ENCODE data around the gene TFRC. TPM values are rescaled to one million over a fixed set of nuclear protein-coding genes. Genes with fewer than 3 reads are reported as not detected.
"Not testable (repeated sequence)": the region's sequence is repeated elsewhere in the genome, so short reads cannot be mapped to it uniquely, and the experiment has no call there.

Gene TFRC
- total RNA-seq, 2 donors from 2014 or later: 396 to 546 TPM

DNA sequence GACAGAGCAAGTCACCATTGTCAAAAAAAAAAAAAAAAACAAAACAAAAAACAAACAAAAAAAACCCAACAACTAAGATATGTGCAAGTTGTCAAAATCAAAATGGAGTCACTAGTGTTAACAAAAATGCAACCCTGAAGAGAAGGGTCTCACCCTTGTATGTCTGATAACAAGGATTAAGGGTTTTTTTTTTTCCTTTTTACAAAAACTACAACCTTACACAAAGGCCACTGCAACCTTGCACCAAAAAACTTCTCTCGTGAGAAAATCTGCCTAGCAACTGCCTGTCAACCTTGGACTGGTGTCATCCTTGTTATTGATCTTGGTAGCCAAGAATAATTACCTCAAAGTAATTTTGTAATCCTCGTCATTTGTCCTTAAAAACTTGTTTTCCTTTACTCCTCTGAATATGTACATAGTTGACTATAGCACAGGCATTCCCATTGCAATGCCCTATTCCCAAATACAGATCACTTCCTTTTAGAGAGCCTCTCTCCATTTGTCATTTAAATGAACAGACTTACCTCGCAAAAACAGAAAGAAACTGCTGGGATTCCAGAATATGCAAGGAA is 24.0 kb downstream of the TFRC start:
- peaks cover 32 to 54% of the 10 kb centered on the region in 2 donors for H3K36me3 Mint-ChIP-seq
- peak overlapping the region in 1 of 2 donors; percentile 86 for H3K27ac Mint-ChIP-seq
- no peak for DNase-seq (ENCODE audit: low spot score in 2 of 2)
- ATAC-seq: no peak
- H3K9me3 Mint-ChIP-seq: no peaks in the 10 kb centered on the region

DNA sequence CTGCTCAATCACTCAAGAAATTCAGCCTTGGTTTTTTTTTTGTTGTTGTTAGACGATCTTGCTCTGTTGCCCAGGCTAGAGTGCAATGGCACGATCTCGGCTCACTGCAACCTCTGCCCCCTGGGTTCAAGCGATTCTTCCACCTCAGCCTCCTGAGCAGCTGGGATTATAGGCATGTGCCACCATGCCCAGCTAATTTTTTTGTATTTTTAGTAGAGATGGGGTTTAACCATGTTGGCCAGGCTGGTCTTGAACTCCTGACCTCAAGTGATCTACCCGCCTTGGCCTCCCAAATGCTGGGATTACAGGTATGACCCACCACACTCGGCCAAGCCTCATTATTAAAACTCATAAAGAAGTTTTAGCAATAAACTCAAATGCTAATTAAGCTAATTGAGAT is 25.5 kb downstream of the TFRC start:
- Mint-ChIP-seq H3K27ac (peak overlapping the region in 1 of 2 donors; percentile 29), H3K36me3 (peaks cover 33 to 61% of the 10 kb centered on the region in 2 donors)
- not testable (repeated sequence) for ATAC-seq; H3K9me3 Mint-ChIP-seq; DNase-seq (ENCODE audit: low spot score in 2 of 2)

DNA sequence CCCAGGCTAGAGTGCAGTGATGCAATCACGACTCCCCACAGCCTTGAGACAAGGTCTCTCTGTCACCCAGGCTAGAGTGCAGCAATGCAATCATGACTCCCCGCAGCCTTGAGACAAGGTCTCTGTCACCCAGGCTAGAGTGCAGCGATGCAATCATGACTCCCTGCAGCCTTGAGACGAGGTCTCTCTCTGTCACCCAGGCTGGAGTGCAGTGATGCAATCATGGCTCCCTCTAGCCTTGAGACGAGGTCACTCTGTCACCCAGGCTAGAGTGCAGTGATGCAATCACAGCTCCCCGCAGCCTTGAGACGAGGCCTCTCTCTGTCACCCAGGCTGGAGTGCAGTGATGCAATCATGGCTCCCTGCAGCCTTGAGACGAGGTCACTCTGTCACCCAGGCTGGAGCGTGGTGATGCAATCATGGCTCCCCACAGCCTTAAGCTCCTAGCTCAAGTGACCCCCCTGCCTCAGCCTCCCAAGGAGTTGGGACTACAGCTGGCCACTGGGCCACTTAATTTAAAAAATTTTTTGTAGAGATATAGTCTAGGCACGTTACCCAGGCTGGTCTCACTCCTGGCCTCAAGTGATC is 26.1 kb downstream of the TFRC start:
- Mint-ChIP-seq H3K27ac (peak overlapping the region in 1 of 2 donors; percentile 37), H3K9me3 (no peaks in the 10 kb centered on the region), H3K36me3 (peaks cover 32 to 61% of the 10 kb centered on the region in 2 donors)
- ATAC-seq (peak in 1 of 2 donors; percentile 34), DNase-seq (ENCODE audit: low spot score in 2 of 2) (no peak)

DNA sequence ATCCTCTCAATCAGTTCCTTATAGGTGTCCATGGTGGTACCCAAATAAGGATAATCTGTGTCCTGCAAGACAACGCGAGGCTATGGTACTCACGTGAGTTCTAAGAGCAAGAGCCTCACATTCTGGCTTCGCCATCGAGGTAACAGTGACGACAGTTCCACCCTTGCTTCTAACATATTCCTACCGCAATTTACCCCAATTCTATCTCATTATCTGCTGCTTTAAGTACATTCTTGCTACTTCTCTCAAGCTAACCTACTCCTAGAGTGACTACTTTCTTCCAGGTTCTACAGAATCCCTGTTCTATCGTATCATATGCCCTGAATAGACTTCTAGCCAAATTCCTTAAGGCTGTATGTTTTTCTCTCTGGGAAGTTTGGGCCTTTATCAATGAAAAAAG is 26.6 kb downstream of the TFRC start:
- no peaks in the 10 kb centered on the region for H3K9me3 Mint-ChIP-seq
- peaks cover 29 to 57% of the 10 kb centered on the region in 2 donors for H3K36me3 Mint-ChIP-seq
- no peak for DNase-seq (ENCODE audit: low spot score in 2 of 2)
- ATAC-seq: no peak
- peak overlapping the region in 1 of 2 donors; percentile 37 for H3K27ac Mint-ChIP-seq

DNA sequence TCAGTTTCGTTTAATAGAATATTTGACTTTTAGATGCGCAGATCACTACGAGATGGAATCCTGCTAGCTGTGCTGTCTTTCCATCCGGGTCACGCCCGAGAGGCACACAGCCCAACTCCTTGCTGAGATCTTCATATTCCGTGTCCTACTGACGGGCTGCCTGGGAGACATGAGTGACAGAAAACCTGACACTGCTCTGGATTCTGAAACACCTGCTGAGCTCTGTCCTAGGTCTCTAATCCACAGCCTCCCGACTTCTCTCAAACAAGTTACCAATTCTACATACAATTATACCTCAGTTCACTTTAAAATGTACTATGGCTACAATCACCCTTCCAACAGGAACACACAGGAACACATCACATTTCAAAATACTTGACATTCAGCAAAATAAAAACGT is 27.2 kb downstream of the TFRC start:
- Mint-ChIP-seq H3K36me3 (peaks cover 24 to 53% of the 10 kb centered on the region in 2 donors), H3K9me3 (no peaks in the 10 kb centered on the region), H3K27ac (peak overlapping the region in 1 of 2 donors; percentile 19)
- DNase-seq (ENCODE audit: low spot score in 2 of 2) (no peak), ATAC-seq (no peak)

DNA sequence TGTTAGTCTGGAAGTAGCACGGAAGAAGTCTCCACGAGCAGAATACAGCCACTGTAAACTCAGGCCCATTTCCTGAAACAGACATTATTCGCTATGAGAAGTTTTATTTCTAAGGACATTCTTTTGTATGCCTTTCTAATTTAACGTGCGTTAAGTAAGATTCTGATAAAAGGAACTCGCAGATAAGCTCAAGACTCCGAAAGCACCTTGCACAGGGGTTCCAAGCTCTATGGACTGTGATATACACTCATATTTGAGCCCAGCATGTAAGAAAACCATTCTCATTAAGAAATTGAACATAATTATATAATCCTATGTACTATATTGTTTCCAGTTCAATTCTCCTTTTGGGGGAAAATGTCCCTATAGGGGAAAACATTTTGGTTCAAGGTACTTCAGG is 28.4 kb downstream of the TFRC start:
- Mint-ChIP-seq H3K36me3 (peaks cover 23 to 63% of the 10 kb centered on the region in 2 donors), H3K9me3 (no peaks in the 10 kb centered on the region), H3K27ac (peak overlapping the region in 1 of 2 donors; percentile 84)
- ATAC-seq (no peak), DNase-seq (ENCODE audit: low spot score in 2 of 2) (no peak)

DNA sequence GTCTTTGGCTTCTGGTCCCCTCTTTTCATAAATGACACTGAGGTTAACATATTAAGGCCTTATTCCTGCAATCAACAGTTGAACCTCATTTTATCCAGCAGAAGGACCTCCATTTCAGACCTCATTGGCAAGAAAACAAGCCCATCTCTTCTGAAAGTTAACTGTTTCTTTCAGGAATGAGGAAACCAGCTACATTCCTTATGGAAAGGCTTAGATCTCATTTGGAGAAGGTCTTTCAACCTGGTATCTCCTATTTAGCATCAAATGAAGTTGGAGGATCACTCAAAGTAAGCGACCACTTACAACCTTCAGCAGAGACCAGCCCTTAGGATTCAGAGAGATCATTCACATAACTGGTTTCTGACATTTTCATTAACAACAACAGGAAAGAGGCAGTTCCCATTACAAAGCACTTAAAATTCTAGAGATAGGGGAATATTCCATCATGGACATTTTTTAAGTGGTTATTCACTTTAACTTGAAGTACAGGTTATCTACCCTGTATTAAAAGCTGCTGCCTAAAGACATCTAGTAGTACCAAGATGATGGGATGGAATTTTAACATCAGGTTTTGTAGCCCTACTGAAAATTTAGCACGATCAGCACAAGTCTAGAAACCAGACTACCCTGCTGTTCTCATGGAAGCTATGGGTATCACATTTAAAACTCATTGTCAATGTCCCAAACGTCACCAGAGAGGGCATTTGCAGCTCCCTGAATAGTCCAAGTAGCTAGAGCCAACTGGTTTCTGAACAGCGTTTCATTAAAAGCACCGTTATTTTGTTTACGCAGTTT is 30.4 kb downstream of the TFRC start:
- Mint-ChIP-seq H3K9me3 (no peaks in the 10 kb centered on the region), H3K36me3 (peaks cover 22 to 54% of the 10 kb centered on the region in 2 donors), H3K27ac (peak overlapping the region; percentile 33 to 66)
- DNase-seq (ENCODE audit: low spot score in 2 of 2) (no peak), ATAC-seq (no peak)

DNA sequence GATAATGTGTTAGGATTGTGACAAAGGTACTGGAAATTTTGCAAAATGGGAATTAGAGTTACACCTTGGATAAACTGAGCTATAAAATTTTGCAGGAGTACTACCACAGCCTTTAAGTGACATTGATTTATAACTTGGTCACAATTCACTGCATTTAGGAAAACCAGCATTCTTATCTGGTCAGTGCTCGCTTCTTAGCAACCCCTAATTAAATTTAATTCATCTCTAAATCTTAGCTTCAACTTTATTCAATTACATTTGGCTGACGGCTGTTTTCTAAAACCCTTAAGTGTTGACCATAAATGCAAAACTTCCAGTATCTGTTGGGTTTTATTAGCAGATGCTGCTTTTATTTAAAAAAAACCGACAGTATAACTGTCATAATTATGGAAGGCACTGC is 31.3 kb downstream of the TFRC start:
- DNase-seq (ENCODE audit: low spot score in 2 of 2): no peak
- peaks cover 19 to 53% of the 10 kb centered on the region in 2 donors for H3K36me3 Mint-ChIP-seq
- no peak for ATAC-seq
- H3K9me3 Mint-ChIP-seq: no peaks in the 10 kb centered on the region
- no peak overlapping the region for H3K27ac Mint-ChIP-seq

DNA sequence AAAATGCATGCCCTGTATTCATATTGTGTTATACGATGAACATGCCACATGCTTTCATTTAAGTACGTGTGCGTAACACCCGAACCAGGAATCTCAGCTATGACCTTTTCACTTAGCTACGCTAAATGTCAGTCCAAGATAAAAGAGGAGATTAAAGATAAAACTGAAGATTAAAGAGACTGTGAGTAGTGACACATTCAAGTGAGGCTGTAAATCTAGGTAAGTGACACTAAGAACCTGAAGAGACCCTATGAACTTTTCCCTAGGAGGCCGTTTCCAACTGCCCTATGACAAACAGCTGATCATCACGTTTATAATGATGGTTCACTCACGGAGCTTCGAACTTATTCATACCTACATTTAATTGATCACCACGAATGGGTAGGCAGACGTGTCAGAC is 32.2 kb downstream of the TFRC start:
- DNase-seq (ENCODE audit: low spot score in 2 of 2) (no peak), ATAC-seq (peak in 1 of 2 donors; percentile 81)
- Mint-ChIP-seq H3K36me3 (peaks cover 9 to 46% of the 10 kb centered on the region in 2 donors), H3K27ac (peak overlapping the region in 1 of 2 donors; percentile 44), H3K9me3 (no peaks in the 10 kb centered on the region)

DNA sequence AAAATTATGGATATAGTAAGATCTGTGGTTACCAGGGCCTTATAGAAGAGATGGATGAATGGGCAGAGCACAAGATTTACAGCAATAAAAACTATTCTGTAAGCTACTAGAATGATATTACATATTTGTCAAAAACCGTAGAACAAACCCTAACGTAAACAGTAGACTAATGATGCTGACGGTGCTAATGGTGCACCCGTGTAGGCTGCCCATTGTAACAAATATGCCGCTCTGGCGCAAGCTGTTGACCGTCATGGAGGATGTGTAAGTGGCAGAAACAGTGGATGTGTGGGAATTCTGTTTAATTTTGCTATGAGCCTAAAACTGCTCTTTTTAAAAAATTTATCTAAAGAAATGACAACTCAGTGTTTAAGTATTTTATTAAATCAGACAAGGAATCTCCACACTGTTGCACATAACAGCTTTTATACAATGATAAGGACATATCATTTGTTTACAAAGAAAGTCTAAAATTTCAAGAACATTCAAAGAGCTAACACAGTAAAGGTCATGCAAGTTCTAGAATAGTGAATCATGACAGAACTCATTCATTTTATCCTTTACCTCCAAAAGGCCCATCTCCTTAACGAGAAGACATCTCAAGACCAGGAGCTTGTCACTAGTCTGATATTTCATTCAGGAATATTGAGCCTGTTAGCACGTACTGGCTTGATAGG is 32.8 kb downstream of the TFRC start:
- peaks cover 8 to 47% of the 10 kb centered on the region in 2 donors for H3K36me3 Mint-ChIP-seq

DNA sequence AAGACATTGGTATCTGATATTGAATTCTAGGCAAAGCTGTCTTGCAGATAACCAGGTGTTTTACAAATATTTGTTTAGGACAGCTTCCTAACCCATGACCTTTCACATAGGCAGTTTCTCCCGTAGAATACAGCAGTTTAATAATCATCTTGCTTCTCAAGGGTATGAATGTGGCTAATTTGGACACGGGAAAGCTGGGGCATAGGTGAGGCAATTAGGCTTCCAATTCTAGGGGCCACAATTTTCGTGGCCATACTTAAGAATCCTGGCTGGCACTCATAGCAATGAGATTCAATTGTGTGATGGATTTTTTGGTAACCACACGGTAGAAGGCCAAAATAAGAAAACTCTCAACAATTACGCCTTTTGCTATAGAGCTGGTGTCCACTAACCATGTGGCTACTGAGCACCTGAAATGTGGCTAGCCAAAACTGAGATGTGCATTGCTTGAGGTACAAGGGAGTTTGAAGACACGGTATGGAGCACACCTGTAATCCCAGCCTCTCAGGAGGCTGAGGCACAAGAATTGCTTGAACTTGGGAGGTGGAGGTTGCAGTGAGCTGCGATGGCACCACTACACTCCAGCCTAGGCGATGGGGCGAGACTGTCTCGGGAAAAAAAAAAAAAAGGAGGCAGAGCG is 34.4 kb downstream of the TFRC start:
- Mint-ChIP-seq H3K36me3 (peaks cover 14 to 48% of the 10 kb centered on the region in 2 donors), H3K27ac (peak overlapping the region; percentile 23 to 82), H3K9me3 (peaks cover 0 to 3% of the 10 kb centered on the region in 2 donors)
- ATAC-seq (no peak), DNase-seq (ENCODE audit: low spot score in 2 of 2) (no peak)

More for the DNA sequence above, 32.8 kb downstream of the TFRC start:
- DNase-seq (ENCODE audit: low spot score in 2 of 2) (no peak), ATAC-seq (peak in 1 of 2 donors; percentile 28)
- Mint-ChIP-seq H3K27ac (no peak overlapping the region), H3K9me3 (no peaks in the 10 kb centered on the region)

DNA sequence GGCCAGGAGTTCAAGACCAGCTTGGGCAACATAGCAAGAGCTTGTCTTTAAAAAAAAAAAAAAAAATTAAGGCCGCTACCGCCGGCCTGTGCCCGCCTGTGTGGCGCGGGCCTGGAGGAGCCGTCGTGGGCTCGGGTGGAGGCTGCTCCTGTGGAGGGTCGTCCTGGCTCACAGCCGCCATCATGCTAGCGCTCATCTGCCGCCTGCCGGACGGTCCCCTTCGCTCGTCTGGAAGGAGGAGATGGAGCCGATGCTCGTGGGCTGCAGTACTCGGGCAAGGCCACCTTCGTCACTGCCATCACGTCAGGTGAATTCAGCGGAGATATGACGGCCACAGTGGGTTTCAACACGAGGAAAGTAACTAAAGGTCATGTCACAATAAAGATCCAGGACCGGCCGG is 37.4 kb downstream of the TFRC start:
- Mint-ChIP-seq H3K27ac (no peak overlapping the region), H3K9me3 (peaks cover 8 to 13% of the 10 kb centered on the region in 2 donors), H3K36me3 (peaks cover 16 to 49% of the 10 kb centered on the region in 2 donors)
- no peak for DNase-seq (ENCODE audit: low spot score in 2 of 2)
- peak in 1 of 2 donors; percentile 23 for ATAC-seq

DNA sequence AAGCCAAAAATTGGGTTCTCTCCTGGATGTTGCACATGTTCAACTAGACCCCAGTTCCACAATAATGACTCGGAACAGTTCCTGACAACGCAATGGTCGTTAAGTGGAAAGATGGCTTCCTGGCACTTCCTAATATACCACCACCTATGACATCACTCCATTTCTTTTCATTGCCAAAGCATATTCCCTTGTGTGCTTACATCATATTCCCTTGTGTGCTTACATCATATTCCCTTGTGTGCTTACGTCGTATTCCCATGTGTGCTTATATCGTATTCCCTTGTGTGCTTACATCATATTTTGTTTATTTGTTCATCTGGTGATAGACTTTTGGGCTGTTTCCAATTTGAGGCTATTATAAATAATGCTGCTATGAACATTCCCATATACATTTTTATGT is 39.2 kb downstream of the TFRC start:
- Mint-ChIP-seq H3K27ac (no peak overlapping the region), H3K36me3 (peaks cover 14 to 36% of the 10 kb centered on the region in 2 donors), H3K9me3 (peaks cover 8 to 13% of the 10 kb centered on the region in 2 donors)
- DNase-seq (ENCODE audit: low spot score in 2 of 2) (no peak), ATAC-seq (no peak)

DNA sequence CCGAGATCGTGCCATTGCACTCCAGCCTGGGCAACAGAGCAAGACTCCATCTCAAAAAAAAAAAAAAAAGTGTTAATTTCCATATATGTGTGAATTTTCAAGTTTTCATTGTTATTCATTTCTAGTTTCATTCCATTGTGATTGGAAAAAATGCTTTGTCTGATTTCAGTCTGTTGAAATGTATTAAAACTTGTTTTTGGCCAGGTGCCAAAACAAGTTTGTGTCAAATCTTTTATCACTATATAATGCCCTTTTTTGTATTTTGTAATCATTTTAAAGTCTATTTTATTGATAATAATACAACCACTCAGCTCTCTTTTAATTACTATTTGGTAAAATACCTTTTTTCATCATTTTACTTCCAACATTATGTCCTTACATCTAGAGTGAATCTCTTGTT is 42.5 kb downstream of the TFRC start:
- H3K36me3 Mint-ChIP-seq: peaks cover 12 to 43% of the 10 kb centered on the region in 2 donors
- DNase-seq (ENCODE audit: low spot score in 2 of 2) (no peak), ATAC-seq (no peak)
- H3K9me3 Mint-ChIP-seq: peaks cover 8 to 20% of the 10 kb centered on the region in 2 donors
- no peak overlapping the region for H3K27ac Mint-ChIP-seq

DNA sequence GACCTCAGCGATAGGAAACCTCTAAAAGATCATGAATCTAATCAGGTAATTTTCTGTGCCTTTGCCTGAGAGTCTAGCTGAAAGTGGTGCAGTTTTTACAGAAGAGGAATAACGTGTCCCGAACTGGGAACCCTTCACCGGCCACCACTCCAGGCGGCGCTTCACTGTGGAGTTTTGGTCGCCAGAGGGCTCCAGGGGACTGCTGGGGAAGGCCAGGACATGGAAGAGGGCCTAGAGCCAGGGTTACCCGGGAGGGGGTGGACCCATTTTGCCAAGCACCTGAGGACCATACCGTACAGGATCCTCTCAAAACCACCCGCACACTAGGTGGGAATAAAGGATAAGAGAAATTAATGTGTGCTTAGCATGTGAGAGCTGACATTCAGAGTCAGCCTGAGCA is 55.8 kb downstream of the TFRC start:
- not testable (repeated sequence) for ATAC-seq; H3K27ac Mint-ChIP-seq; H3K9me3 Mint-ChIP-seq; H3K36me3 Mint-ChIP-seq; DNase-seq (ENCODE audit: low spot score in 2 of 2)

DNA sequence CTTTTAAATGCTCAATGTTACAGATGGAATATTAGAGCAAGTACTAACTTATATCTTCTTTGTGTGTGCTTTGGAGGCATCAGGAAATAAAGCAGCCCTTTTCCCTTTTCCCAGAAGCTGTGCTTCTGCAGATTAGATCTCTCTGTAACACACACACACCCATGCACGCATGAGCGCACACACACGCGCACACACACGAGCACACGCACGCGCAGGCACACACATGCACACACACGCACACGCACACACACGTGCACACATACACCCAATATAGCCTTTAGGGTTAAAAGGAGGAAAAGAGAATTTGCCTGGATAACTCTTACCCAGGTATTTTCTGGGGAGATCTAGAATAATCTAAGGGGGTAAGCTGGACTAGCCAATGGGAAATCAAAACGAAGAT is 56.9 kb downstream of the TFRC start:
- ATAC-seq: no peak
- no peaks in the 10 kb centered on the region for H3K9me3 Mint-ChIP-seq
- no peak for DNase-seq (ENCODE audit: low spot score in 2 of 2)
- no peaks in the 10 kb centered on the region for H3K36me3 Mint-ChIP-seq
- no peak overlapping the region for H3K27ac Mint-ChIP-seq

Data from activated naive CD4-positive, alpha-beta T cell treated with anti-CD3 and anti-CD28 coated beads, Interleukin-2, amount 50 U/mL, for 72 hours (primary cell).